ENCODE measurements around the gene MB21D2.
"Not testable (repeated sequence)": the region's sequence is repeated elsewhere in the genome, so short reads cannot be mapped to it uniquely, and the experiment has no call there.

Gene MB21D2, protein sequence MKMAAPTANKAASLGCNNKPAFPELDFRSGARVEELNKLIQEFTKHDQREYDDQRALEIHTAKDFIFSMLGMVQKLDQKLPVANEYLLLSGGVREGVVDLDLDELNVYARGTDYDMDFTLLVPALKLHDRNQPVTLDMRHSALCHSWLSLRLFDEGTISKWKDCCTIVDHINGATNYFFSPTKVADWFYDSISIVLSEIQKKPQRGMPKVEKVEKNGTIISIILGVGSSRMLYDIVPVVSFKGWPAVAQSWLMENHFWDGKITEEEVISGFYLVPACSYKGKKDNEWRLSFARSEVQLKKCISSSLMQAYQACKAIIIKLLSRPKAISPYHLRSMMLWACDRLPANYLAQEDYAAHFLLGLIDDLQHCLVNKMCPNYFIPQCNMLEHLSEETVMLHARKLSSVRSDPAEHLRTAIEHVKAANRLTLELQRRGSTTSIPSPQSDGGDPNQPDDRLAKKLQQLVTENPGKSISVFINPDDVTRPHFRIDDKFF

DNA sequence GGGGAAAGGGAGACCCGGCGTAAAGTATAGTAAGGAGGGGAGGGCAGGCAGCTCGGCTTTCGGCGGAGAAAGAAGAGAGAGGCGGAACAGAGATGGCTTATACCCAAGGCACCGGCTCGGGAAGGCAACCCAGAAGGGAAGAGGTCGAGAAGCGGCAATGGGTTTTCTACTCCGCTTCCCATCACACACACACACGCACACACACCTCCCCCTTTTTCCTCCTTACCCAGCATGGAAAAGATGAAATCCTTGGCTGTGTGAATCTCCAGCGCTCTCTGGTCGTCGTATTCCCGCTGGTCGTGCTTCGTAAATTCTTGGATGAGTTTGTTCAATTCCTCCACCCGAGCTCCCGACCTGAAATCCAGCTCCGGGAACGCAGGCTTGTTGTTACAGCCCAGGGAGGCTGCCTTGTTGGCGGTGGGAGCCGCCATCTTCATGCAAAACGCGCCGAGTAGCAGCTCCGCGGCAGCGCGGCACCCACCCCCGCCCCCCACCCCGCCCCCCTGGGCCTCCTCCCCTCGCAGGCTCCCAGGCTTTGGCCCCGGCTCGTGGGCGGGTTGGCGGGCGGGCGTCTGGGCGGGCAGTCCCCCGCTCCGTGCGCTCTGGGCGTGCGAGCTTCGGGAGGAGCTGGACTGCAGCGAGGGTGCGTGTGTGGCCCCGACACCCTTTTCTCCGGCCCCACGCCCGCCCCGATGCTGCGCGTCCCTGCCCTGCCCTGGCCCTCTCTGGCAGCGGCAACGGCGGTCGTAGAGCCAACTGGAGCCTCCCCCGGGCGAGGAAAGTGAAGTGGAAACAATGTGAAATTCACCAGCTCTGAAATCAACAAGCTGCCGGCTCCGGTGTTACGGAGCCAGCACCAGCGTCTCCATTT lies at the start of gene MB21D2:
TSS of gene MB21D2 (minus strand) at position 453 of the 871 bp plus-strand sequence. CDS start at position 437, 16 bp downstream.
- peak; percentile 81 for DNase-seq

DNA sequence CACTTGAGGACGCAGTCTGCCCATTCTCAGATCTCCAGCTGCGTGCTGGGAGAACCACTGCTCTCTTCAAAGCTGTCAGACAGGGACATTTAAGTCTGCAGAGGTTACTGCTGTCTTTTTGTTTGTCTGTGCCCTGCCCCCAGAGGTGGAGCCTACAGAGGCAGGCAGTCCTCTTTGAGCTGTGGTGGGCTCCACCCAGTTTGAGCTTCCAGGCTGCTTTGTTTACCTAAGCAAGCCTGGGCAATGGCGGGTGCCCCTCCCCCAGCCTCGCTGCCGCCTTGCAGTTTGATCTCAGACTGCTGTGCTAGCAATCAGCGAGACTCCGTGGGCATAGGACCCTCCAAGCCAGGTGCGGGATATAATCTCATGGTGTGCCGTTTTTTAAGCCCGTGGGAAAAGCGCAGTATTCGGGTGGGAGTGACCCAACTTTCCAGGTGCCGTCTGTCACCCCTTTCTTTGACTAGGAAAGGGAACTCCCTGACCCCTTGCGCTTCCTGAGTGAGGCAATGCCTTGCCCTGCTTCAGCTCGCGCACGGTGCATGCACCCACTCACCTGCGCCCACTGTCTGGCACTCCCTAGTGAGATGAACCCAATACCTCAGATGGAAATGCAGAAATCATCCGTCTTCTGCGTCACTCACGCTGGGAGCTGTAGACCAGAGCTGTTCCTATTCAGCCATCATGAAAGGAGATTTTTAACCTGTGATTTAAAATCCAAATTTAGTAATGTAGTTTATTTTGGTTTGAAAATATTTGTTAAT lies 47.5 kb upstream of the MB21D2 start:
- not testable (repeated sequence) for DNase-seq

DNA sequence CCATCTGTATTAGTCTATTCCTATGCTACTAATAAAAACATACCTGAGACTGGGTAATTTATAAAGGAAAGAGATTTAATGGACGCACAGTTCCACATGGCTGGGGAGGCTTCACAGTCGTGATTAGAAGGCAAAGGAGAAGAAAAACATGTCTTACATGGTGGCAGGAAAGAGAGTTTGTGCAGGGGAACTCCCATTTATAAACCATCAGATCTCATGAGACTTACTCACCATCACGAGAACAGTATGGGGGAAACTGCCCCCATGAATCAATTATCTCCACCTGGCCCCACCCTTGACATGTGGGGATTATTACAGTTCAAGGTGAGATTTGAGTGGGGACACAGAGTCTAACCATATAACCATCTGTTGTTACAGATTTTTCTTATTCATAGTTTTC lies 42.1 kb upstream of the MB21D2 start:
- DNase-seq, result no peak

DNA sequence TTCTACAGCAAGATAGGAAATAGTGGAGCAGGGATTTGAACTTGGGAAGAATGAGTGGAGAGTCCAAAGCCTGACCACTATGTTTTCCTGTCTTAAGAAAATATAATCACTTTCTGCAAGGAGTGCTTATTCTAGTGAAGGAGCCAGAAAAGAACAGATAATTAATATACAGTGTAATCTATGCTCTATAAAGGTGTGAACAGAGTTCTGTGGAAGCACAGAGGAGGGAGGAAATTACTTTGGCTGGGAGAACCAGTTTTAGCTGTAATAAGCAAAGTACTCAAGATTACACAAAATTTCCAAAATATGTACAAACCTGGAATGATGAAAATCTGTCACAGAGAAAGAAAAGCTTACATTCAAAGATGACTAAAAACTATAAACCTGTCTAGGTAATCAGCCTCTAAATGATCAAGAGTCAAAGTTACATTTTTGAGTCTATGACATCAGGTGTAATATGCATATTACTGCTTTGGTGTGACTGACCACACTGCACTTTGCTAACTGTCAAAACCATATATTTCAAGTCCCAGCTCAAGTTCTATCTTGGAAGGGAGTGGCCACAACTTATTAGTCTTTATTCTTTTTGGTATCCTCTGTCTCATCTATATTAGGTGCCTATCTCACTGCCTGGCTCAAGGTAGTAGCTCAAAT lies 40.7 kb upstream of the MB21D2 start:
- no peak for DNase-seq

DNA sequence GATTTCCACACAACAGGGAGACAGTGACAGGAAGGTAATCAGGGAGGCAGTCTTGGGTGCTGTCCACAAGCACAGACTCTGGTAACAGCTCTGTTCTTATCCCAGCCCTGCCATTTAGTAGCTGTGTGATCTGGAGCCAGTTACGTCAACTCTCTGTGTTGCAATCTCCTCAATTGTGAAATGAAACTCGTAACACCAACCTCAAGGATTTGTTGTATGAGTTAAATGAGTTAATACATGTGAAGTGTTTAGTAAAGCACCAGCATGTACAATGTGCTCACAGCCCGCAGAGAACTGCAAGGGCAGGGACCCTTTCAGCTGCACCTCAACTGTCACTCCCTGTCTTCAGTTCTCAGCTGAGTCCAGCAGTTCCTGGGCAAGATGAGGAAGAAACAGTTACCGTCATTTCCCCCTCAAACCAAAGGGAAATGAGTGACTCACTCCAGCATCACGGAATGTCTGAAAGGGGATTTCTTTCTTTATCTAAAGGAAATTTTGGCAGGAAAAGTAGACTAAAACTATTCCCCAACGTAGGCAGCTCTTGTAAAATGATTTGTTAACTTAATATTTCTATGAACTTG lies 39.9 kb upstream of the MB21D2 start:
- DNase-seq, result peak; percentile 59

DNA sequence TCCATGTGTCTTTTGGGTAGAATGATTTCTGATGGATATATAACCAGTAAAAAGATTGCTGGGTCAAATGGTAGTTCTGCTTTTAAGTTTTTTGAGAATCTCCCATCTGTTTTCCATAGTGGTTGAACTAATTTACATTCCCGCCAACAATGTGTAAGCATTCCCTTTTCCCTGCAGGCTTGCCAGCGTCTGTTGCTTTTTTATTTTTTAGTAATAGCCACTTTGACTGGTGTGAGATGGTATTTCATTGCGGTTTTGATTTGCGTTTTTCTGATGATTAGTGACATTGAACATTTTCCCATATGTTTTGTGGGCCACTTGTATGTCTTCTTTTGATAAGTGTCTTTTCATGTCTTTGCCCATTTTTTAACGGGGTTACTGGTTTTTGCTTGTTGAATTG lies 36.3 kb upstream of the MB21D2 start:
- no peak for DNase-seq

DNA sequence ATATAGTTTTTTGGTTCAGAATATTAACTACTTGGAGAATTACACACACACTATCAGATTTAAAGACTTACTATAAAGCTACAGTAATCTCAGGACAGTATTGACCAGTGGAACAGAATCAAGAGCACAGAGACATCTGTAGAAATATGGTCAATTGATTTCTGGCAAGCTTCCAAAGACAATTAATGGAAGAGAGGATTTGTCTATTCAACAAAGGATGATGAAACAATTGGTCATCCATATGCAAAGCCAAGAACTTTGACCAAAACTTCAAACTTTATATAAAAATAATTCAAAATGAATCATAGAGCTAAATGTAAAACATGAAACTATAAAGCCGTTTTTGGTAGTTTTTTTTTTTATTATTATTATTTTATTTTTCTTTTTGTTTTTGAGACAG lies 29.8 kb upstream of the MB21D2 start:
- no peak for DNase-seq

DNA sequence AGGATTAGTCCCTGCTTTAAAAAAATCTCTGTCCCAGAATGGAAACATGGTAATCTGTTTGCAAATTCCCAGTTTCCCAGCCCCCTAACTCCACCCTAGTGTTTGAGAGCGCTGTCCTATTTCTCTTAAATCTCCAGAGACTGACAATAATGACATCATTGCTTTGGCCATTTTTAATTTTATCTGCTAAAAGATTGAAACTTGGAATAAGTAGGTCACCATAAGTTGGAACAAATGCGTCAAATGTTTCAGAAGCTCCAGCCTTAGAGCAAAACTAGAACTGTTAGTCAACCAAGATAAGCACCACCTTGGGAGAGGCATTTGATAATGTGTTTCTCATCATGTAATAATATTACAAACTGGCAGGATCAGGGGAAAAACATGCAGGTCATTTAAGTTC lies 25.7 kb upstream of the MB21D2 start:
- DNase-seq, result no peak

DNA sequence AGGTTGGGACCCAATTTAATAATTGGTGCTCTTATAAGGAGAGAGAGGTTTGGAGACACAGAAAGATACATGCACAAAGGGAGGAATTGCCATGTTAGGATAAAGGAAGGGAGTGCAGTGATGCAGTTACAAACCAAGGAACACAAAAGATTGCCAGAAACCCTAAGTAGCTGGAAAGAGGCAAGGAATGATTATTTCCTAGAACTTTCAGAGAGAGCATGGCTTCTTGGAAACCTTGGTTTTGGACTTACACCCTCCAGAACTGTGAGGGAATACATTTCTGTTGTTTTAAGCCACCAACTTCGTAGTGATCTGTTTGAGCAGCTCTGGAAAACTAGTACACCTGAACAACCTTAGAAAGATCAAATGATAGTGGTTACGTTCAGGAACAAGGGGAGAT lies 25.0 kb upstream of the MB21D2 start:
- DNase-seq, result no peak

DNA sequence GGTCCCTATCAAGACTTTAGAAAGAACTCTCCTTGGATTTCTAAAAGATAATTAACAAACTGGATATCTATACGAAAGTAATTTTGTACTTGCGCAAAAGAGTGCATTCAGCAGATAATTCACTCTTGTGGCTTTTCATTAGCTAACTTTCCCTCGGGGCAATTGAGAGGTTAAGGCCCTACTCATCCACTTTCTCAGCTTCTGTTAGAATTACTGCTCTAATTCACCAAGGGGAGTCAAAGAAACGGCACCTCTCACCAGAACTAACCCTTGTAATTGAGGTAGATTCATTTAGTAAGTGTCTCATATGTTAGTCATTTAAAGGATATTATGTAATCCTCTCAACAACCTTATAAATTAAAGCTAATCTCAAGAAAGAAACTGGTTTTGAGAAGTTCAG lies 22.5 kb upstream of the MB21D2 start:
- DNase-seq, result no peak

DNA sequence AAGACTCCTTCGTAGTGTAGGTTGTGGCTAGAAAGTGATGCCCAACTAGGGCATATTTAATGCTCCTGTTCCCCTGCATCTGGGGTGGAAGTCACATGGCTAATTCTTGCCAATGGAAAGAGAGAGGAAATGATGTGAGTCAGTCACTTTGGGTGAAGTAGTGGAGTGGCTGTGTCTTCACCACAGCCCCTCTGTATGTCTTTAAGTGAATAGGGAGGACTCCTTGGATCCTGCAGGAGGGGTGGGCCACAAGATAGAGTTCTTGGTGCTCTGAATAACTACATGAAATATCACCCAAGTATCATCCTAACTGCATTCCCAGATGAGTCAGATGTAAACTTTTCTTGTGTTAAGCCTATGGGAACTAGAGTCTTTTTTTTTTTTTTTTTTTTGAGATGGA lies 17.8 kb upstream of the MB21D2 start:
- DNase-seq, result no peak

DNA sequence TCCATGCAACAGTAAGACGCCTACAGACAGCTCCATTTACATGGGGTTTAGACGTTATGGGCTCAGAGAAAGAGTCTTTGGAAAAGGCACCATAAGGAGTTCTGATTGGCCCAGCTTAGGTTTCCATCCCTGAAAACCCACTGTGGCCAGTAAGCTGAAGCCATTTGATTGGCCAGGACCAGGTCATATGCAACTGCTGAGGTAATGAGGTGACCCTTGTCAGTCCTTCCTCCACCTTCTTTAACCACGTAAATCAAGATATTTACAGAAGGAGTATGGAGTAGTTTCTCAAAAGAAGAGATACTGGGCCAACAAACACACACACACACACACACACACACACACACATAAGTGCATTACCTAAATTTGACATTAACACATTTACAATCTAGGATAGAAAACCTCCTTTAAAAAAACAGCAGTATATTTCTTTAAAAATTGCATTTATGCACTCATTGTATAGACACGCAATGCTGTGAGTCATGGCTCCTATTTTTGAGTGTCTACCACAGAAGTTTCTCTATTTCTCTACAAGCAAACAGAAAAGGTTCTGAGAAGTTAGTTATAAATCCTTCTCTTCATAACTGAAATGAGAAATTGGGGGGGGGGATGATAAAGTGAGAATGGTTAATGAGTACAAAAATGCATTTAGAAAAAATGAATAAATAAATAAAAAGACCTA lies 16.3 kb upstream of the MB21D2 start:
- no peak for DNase-seq

DNA sequence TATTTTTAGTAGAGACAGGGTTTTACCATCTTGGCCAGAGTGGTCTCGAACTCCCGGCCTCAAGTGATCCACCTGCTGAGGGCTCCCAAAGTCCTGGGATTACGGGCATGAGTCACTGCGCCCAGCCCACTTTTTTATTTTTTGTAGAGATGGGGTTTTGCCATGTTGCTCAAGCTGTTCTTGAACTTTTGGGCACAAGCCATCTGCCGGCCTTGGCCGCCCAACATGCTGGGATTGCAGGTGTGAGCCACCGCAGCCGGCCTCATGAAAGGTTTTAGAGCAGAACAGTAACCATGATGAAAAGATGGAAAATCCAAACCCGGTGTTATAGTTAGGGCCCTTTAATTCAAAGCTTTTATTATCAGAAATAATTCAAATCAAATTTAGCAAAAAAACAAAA lies 15.6 kb upstream of the MB21D2 start:
- DNase-seq, result no peak

DNA sequence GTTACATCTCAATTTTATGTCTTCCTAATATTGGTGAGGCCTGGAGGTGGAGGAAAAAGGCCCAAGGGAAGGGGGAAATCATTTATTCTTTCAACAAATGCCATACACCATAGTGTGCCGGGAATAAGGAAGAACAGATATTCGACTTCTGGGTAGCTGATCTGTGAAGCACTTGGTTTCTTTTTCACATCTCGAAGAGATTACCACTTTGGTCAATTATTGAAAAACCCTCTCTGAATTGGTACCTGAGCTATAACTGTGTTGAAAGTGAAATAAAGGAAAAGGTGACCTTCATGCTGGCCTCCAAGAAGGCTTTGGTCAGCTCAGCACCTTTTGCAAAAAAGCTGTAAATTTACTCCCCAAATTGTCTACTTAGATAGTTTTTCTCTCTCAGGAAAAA lies 14.2 kb upstream of the MB21D2 start:
- no peak for DNase-seq

DNA sequence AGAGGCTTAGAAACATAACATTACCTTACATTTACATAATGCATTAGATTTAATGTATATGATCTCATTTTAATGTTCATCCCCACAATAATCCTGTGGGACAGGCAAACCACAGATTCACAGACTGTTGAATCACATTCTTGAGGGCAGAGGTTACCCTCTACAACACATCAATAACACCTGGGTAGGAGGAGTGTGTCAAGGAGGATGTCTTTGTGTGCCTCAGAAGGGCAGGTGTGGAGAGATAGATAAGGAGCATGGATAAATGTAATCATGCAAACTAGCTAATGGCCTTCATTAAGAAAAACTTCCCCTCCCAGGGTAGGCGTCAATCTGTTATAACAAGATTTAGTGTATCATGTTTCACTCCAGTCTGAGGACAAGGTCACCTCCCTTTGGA lies 12.9 kb upstream of the MB21D2 start:
- DNase-seq, result no peak

DNA sequence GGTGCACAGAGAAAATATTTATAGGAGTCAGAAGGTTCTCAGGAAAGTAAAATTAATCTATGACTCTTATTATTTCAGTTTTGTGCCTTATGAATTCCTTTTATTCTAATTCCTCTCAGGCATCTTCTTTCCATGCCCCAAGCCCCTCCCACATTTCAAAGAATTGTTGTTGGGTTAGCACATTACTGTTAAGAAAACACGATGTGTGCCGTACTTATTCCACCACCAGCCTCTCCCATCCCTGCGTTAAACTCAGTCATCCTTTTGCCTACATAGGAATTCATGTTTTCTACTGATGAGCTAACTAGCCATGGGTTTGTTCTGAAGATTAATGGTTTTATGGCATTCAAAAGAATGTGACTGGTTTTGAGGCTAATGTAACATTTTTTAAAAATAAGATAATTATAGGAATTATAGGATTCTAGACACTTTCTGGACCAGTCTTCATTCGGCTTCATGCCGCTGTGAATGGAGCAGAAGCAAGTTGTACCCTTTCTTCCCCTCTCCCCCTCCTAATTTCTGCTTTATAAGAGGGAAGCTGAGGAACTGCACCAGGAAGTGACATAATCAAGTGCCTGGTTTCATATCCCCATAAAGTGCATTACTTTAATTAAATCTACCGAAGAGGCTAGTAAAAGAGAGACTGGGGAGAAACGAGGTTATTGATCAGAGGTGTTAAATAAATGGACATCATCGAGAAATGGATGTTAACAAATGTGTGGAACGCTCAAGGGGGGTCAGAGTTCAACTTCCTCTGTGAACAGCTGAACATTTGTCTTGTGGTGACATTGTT lies 12.3 kb upstream of the MB21D2 start:
- DNase-seq, result no peak

DNA sequence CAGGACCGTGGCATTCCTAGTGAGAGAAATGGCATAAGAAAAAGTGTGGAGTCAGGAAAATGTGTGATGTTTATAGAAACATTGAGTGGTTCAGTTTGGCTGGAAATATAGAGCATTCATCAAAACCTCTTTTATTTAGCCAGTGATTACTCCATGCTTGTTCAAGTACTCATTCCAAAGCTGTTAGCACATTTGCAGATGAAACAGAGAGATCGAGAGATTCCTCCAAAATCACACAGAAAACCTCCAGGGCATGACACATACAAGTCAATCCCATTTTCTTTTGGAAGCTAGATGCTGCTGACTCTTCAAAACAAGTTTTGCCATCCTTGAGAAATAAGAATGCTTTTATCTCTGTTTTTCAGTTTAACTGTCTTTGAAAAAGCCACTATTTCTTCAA lies 11.5 kb upstream of the MB21D2 start:
- DNase-seq, result no peak

DNA sequence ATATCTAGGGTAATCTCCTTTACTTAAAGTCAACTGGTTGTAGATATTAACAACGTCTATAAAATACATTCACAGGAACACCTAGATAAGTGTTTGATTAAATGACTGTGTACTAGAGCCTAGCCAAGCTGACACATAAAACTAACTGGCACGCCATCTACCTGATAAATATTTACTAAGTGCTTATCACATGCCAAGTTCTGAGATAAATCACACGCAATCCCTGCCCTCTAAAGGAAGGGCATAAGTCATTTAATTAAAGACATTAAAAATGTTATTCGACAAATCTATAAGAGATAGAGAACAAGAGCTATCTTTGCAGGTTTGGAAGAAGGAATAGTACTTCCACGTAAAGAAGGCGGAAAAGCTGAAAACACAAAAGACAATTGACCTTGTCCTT lies 11.1 kb upstream of the MB21D2 start:
- DNase-seq, result no peak

DNA sequence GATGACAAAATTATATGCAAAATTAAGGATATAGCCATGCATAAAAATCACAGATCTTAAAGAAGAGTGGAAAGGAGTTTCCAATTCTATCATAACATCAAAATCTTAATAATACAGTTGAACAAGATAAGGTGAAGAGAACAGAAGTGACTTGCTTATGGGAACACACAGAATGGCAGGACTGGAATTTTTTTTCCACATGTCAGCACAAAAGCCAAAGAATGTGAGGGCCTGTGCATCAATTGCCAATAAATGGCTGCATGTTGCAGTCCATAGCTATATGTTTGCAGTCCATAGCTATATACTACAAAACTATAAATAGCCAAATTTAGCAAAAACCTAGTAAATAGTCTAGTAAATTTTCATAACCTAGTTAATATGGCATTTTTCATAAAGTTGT lies 10.4 kb upstream of the MB21D2 start:
- no peak for DNase-seq

DNA sequence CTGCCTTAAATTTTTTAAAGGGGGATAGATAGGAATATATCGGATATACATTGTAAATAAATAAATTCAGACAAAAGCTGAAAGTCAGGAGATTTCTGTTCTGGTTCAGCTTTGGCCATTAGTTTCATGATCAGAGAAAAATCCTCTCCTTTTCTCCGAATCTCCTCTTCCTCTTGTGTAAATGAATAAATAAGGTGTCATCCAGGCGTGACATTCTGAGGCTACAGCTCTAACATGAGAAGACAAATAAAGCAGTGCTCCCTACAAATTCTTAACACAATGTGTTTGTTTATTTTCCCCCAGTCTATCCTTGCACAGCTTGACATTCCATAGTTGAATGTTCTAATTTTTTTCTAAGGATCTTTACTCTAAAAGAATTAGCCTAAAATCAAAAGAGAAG lies 9.4 kb upstream of the MB21D2 start:
- no peak for DNase-seq

DNA sequence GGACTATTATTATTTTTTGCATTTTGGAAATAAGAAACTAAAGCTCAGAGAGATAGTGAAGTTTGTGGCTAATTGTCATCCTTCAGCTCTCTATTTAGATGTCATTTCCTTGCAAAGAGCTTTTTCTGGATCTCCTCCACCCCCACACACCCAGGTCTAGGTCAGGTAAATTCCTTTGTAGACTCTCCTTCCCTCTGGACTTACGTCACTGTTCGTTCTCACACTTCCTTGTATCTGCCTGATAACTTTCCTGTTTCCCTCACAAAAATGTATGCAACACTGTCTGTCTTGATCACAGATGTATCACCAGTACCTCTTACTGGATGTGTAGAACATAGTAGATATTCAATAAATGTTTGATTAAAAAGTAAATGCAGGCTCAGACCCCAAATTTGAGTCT lies 6.1 kb upstream of the MB21D2 start:
- no peak for DNase-seq

Data from DMS 273 treated with DMSO at 0.1 percent for 48 hours (cell line).